HS-27A (cell line): ENCODE measurements around the gene TBC1D22A.

Source experiments
- DNase-seq: peaks from one replicate; pipeline ENCODE4 v3.0.0-alpha.2; 2012; ENCODE audit warnings: low read depth, missing footprints

TBC1D22A gene

DNA sequence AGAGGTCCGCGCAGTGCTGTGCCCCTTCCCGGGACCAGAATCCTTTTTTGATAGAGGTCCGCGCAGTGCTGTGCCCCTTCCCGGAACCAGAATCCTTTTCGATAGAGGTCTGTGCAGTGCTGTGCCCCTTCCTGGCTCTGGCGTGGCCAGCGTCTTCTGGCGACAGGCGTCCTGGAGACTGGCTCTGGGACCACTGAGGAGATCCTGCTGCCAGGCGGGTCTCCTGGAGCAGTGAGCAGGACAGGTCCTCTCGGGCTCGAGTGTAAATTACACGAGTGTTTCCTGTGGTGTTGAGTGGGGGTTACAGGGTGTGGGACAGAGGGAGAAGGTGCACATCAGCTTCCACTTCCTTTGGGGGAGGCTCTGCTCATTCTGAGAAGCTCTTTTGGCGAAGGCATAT is 98.1 kb downstream of the TBC1D22A start:
- DNase-seq, result no peak

DNA sequence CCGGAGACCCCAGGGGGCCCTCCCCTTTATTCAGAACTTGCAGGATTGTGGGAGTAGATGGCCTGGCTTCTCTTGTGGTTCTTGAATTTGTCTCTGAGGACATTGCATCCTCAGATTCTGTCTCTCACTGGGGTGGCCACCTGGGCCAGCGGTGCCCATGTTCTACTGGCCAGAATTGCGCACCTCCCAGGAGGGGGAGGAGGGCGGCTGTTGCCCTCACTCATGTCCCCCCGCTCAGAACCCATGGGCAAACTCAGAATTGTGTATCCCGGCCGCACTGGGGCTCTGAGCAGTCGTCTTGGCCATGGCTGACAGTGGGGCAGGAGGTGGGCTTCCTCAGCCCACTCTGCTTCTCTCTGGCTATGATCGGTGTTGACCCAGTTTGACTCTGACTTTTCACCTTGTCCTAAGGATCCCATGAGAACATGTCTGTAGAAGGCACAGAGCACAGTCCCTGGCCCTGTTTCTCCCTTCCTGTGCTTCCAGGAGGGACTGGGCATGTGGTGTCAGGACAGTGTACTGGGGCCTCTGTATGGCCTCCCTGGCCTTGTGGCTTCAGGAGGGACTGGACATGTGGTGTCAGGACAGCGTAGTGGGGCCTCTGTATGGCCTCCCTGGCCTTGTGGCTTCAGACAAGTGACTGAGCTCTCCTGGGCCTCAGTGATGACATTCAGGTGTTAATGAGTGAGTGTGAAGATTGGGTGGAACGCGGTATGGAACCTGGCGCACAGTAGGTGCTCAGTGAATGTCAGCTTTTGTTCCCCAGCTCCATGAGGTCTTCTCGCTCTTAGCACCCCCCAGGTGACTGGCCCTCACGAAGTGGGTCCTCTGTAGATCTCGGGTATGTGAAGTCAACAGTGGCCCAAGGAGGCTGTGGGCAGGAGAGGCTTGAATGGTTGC is 99.3 kb downstream of the TBC1D22A start:
- DNase-seq, result no peak

DNA sequence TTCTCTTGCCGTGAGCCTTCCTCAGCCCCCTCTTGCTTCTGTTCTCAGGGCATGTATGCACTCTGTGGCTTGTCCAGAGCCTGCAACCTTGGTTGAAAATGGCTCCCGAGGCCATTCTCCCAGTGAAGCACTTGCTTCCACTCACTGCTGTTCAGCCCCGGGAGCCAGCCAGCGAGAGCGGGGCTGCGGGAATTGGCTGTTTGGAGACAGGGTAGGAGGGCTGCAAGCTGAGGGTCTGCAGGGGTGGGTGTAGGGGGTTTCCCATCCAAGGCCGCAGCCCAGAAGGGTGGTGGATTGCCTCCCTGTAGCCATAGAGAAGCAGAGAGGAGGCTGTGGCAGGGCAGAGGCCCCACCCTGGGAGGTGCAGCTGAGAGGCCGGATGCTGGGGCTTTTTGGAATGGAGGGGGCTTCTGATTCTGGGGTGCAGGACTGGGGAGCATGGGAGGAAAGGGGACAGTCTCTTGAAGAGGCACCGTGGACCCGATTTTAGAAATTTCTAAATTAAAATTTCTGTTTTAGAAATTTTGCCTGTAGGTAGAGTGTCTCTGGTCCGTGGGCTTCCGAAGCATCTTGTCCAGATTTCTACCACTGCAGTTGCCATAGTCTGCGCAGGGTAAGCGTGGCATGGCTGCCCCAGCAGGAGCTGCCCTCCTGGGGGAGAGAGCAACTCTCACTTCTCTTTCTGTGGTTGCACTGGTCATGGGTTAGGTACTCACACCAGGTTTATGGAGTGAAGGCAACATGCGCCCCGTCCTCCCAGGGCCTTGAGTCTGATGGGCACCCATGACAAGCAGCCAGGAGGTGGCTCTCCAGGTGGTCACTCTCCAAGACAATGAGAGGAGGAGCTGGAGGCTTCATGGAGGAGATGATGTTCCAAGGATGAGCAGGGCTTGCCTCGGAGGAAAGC is 100.2 kb downstream of the TBC1D22A start:
- DNase-seq, result no peak

DNA sequence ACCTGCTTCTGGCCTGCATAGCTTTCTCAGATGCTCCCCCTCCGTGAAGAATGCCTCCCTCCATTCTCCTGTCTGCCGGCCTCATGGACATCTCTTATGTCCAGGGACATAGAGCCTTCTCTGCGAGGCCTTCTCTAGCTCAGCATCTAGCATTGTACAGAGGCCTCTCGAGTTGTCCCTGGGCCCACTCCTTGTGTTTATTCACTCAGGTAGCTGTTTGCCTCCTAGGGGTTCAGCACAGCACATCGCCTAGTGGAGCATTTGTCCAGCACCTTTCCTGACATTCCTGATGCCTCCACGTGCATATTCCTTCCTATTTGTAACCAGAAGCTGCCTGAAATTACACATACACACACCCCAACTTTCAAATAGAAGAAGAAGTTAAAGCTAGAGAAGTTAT is 101.3 kb downstream of the TBC1D22A start:
- DNase-seq, result no peak

DNA sequence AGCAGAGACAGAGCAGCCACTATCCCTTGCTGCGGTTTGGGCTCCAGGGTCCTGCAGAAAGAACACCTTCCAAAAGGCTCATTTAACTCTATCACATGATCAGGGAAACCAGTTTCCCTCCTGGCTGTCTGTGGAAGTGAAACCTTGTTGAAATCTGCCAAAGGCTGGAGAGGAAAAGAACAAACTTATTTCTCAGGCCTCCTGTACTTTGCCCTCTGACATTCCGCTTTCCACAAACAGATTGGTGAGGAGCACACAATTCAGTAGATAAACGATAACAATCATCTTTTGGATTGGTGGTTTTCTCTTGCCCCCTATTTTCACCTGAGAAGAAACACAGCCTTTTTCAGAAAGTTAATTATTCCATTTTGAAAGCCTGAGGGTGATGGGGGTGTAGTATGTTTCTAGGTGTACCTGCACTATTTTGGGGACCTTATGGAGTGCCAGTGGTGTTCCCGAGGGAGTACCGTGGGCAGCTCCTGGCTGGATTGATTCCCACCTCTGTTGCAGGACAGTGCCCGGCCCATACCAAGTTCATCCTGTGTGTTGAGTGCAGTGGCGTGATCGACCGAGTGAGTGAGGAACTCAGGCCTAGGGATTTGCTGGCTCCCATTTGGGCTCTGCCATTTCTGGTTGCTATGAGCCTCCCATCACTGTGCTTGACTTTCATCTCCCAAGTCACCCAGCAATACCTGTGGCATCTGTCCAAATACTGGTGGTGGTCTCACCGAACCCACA is 102.0 kb downstream of the TBC1D22A start:
- no peak for DNase-seq

DNA sequence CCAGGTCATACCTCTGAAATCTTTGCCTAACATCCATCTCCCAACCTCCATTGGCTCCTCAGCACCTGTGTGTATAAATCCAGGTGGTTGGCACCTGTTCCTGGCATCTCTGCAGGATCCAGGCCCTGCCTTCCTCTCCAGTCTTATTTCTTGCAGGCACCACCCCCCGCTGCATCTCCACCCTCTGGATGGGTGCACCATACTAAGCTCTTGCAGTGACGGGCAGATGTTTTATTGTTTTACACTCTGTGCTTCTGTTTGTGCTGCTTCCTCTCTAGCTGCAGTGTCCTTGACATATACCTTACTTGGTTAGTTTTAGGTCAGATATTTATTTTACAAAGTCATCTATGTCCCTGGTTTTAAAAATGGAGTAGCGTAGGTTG is 102.6 kb downstream of the TBC1D22A start:
- DNase-seq, result no peak

DNA sequence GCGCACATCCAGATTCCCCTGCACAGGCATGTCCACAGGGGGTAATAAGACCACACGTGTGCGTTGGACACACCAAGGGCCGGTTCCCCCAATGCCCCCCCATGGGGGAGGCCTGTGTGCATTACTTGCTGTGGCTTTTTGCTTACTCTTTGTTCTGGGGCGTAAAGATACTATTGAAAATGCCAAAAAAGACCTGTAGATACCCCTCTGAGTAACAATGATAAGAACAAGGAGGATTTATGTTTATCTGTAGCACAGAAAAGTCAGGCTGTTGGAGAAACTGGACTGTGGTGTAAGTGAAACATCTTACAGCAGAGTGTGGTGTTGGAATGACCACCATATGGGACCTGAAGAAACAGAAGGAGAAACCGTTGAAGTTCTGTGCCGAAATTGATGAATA is 103.2 kb downstream of the TBC1D22A start:
- DNase-seq, result no peak

DNA sequence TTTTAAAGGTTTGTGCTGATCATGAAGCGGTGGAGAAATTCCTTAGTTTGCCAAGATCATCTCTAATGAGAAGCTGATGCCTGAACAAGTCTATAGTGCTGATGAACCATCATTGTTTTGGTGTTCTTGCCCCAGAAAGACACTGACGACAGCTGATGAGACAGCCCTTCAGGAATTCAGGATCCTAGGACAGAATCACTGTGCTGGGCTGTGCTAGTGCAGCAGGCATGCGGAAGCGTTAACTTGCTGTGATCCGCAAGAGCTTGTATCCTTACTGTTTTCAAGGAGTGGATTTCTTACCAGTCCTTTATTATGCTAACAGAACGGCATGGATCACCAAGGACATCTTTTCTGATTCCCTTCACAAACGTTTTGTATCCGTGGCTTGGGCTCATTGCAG is 104.1 kb downstream of the TBC1D22A start:
- DNase-seq, result peak; percentile 5

DNA sequence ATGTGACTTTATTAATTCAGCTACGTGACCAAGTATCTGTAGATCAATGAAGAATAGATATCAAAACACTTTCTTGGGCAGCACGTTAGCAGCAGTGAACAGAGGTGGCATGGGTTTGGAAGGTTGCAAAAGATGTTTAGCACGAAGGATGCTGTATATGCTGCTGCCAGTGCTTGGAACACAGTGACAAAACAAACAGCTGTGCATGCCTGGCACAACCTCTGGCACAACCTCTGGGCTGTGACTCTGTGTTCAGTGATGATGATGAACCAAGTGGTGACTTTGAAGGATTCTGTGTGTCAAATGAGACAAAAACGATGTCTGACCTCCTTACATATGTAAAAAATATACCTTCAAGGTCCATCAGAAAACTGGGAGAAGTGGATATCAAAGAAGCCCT is 104.7 kb downstream of the TBC1D22A start:
- no peak for DNase-seq

DNA sequence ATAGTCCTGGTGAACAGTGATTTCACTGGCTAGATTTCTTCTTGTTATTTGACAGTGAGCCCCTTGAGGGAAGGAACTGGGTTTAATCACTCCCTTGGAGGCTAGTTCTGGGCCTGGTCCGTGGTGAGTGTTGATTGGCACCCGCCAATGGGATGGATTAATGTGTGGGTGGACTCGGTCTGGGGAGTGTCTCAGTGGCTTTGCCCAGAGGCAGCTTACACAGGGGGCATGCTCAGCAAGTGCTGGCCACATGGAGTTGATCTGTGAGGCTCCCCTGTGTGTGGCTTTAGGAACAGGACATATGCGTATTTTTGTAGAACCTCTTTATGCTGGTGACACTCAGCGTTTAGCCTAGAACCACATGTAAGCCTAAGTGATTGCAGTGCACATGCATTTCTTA is 106.9 kb downstream of the TBC1D22A start:
- DNase-seq, result no peak

DNA sequence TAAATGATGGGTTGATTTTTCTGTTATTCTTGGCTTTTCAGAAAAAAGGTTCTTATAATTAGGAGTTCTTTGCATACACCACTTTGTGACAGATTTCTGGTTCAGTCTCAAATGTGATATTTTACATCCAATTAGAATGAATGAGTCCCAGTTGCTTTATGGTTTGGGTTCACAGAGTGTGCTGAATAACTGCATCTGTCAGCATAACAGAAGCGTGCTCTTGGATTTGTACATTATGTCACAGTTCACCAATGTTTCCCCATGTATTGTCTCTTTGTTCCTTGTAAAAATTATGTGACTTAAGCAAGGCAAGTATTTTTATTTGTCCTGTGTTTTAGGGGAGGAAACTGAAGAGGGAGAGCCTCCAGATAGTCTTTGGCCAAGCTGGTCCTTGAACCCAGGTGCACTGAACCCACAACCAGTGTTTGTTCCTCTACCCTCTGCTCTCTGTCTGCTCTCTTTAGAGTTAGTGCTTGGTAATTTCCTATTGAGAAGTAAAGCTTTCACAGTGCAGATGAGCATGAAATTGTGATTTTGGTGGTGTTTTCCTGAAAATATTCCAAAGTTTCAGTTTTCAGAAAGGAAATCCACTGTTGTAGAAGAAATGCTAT is 107.5 kb downstream of the TBC1D22A start:
- no peak for DNase-seq

DNA sequence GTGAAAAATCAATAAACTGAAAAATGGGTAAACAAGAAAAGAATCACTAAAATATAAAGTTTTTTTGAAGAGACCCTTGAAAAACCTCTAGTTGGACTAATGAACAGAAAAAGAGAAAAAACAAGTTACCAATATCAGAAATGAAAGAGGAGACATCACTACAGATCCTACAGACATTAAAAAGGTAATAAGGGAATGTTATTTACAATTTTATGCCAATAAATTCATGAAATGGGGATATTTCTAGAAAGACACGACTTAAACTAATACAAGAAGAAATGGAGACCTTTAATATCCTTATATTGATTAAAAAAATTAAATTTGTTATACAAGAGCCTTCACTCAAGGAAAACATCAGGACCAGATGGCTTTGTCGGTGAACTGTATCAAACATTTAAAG is 109.4 kb downstream of the TBC1D22A start:
- DNase-seq, result no peak

DNA sequence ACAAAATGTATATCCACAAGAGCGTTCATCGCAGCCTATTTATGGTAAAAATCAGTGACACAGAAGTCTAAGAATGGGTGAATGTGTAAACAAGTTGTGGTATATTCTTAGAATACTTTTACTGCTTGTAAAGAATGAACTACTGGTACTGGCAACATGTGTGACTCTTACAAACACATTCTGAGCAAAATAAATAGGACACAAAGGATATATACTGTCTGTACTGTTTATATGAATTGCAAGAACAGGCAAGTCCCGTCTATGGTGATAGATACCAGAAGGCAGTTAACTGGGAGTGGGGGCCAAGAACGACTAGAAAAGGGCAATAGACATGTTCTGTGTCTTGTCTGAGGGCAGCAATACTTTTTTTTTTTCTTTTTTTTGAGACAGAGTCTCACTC is 112.6 kb downstream of the TBC1D22A start:
- DNase-seq, result no peak

DNA sequence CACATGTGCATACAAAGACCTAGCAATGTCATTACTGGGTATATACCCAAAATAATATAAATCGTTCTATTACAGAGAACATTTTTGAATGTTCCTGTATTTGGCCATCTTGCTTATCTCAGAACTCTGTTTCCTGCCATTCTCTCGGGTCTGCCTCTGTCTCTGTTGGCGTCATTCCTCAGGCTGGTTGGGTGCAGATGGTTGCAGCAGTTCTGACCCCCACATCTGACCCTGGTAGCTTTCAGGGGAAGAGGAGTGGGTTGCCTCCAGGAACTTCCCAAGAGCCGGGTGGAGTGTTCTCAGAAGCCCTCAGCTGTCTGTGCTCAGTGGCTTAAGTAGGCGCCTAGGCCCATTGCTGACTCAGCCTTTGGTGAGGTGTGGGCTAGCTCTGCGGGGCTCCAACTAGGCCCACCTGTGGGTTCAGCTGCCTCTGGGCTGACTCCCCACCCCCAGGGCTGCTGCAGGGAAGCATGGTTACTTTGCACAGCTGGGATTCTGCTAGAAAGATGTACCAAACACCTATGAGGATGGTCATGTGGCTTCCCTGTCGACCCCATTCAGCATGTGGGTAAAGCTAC is 114.0 kb downstream of the TBC1D22A start:
- no peak for DNase-seq

DNA sequence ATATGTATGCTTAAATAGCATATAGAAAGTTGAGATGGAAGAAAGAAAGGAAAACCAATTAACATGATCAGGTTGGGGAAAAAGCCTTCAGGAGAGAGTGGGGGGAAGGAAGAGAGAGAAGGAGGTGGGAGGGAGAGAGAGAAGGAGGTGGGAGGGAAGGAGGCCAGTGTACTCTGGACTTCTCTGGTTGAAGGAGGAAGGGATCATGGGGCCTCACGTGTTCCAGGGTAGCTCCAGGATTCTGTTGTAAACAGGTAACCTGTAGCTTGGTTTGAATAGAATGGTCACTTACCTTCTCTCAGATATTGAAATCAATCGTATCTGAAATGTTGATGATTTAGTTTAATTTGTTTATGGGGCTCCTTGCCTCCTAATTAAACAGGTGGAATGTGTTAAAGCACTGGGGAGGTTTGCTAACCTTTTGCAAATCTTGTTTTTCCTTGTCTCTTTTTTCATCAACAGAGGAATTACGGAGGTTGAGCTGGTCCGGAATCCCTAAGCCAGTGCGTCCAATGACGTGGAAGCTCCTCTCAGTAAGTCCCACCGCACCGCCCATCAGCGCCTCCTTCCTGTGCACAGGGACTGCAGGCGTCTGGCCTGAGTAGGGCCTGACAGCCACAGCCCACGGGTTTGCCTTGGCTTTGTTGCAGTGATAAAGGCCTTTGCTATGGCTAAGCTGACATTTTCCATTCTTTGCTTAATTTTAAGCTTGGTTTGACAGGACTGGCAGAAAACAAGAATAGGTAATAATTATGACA is 115.9 kb downstream of the TBC1D22A start:
- no peak for DNase-seq

DNA sequence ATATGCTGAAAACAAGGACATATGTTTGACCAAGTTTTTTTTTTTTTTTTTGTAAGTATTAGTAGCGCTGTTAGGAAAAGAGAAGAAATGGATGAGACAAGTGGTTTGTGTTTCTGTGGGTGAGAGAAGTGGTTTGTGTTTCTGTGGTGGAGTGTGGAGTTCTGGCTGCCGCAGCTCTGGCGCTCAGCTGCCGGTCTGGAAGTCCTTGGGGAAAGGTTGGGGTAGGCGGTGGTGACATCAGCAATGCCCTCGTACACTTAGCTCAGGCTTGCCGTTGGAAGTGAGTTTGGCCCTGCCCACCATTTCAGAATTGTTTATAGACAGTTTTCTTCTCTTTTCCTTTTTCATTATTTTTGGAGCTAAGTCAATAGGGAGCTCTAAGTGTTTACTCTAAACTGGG is 116.6 kb downstream of the TBC1D22A start:
- no peak for DNase-seq

DNA sequence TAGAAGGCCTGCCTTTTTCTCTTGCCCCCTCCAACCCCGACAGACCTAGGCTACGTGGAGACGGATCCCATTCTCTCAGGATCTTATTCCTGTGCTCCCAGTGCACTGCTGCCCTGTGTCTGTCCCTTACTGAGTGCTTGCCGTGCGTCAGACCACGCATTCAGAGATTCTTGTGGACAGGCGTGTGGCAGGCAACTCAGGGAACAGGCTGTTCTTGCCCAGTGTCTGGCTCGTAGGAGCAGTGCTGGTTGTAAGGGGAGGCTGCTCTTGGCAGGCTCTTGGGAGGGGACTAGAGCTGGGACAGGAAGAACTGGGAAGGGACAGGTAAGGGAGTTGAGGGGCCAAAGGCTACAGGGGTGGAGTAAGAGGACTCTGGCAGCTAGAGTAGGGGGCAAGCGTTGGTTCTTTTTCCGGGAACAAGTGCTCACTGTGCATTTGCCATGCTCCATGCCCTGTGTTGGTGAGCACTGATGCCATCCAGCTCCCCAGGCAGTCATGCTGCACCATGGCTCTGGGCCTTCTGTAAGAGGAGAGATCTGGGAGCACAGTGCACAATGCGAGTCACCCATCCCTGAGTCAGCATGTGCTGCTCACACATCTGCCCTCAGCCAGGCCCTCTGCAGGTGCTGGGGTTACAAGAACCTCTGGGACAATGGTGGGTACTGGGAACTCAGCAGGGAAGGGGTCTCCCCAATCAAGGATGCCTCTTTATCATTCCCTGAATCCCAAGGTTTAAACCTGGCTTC is 119.1 kb downstream of the TBC1D22A start:
- DNase-seq, result no peak

DNA sequence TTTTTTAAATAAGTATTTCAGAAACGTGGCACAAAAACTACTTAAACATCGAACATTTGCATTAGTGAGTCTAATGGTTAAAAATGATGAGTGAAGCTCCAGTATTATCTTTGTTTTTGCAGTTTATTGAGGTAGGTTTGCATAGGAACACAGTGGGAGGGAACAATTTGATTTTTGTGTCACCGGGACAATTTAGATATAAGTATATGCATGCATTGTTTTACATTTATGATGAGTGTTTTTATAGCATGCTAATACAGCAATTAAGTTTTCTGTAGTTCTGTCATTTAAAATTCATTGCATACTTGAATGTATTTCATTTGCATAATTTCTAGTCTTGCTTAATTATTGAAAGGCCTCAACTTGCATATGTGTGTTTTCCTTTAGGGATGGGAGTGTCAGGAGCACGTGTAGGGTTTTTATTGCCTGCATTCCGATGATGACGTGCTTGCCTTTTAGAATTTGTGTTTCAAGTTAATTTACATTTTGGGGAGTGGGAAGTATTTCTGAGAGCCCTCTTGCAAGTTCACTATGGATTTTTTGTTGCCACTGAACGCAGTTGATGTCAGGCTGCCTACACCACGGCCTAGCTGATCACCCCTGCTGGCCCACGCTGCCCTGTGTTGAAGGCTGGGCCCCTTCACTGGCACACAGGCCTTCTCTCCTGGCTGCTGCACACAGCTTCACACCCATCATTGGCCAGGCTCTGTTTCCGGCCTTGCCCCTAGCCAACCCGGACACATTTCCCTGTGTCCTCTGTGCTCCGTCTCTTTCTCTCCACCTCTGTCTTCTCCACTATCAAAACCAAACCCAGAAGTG is 120.9 kb downstream of the TBC1D22A start:
- DNase-seq, result no peak

DNA sequence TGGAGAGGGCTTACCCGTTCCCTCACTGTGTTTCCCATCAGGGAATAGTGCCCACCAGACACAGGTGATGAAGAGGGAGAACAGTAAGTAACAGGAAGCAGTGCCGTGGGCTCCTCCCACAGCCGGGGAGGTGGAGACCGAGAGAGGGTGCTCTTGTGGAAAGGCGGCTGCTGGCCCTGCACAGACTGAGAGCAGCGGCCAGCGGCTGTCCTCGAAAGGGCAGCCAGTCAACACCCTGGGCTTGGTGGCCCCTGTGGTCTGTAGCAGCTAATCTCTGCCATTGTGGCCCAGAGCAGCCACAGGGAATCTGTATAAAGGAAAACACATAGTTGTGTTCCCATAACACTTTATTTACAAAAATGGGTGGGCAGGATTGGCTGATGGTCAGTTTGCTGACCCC is 121.9 kb downstream of the TBC1D22A start:
- no peak for DNase-seq
